ENCODE measurements around the gene ADGRA3.

ADGRA3 gene

DNA sequence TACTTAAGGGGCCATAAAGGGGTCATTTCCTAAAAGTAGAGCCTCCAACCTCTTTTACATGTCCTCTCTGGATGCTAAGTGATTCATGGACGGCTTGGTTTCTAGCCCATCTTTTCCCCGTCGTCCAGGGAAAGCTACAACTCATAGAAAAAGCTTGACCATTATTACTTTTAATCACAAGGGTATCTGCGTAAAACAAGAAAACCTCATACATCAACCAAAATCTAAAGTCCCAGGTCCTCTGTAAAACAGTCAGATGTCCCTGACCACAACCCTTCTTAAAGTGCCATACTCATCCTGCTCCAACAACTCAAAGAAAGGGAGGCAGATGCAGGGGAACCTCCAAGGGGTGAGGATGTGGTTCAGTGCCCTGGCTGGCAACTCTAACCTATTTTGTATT is 29.6 kb downstream of the ADGRA3 start:
- peak; percentile 44 for DNase-seq (ENCODE audit: low read depth, low spot score)
- H3K4me3 ChIP-seq (ENCODE audit: low read depth, low read length): no peak overlapping the region
- in situ Hi-C loops (cut with HindIII; ENCODE audit: low sequenced_read_pairs): no loop called here
- TF ChIP-seq, protein P1, sequence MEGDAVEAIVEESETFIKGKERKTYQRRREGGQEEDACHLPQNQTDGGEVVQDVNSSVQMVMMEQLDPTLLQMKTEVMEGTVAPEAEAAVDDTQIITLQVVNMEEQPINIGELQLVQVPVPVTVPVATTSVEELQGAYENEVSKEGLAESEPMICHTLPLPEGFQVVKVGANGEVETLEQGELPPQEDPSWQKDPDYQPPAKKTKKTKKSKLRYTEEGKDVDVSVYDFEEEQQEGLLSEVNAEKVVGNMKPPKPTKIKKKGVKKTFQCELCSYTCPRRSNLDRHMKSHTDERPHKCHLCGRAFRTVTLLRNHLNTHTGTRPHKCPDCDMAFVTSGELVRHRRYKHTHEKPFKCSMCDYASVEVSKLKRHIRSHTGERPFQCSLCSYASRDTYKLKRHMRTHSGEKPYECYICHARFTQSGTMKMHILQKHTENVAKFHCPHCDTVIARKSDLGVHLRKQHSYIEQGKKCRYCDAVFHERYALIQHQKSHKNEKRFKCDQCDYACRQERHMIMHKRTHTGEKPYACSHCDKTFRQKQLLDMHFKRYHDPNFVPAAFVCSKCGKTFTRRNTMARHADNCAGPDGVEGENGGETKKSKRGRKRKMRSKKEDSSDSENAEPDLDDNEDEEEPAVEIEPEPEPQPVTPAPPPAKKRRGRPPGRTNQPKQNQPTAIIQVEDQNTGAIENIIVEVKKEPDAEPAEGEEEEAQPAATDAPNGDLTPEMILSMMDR (IDR thresholded peaks at IDR 0.05; ENCODE audit: low read depth, low read length): no peak

DNA sequence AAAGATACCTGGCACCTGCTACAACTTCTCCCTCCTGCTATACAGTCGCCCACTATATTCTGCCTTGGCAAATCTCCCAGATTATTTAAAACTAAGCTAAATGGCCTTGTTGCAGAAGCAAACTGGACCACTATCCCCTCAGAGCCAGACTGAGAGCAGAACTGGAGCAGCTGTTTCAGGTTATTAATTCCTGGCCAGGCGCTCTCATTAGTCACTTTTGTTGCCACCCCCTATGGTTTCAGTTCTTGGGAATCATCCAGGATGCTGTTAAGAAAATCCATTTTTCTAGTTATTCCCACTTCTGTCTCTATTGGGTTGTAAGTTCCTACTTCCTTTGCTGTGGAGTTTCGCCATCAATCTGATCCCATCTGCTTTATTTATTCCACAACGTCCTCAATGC is 30.1 kb downstream of the ADGRA3 start:
- DNase-seq (ENCODE audit: low read depth, low spot score): peak; percentile 80
- H3K4me3 ChIP-seq (ENCODE audit: low read depth, low read length): no peak overlapping the region
- TF ChIP-seq, protein P1 (IDR thresholded peaks at IDR 0.05; ENCODE audit: low read depth, low read length): no peak
- in situ Hi-C loops (cut with HindIII; ENCODE audit: low sequenced_read_pairs): no loop called here

DNA sequence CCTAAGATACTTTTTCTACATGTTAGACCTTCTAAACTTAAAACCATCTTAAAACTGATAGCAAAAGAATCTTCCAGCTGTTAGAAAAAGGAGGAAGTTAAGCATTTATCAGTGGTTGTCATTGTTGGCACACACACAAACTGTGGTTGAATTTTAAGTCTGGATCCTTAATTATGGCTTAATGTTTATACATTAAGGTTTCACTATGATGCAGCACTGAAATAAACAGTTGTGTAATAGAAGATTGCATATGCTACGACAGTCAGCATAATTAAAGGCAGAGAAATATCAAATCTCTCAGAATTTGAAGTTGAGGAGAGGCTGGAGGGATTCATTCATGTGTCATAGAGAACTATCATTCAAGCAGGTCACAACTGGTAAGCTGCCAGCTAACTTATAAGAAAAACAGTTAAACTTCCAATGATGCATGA is 32.3 kb downstream of the ADGRA3 start:
- H3K4me3 ChIP-seq (ENCODE audit: low read depth, low read length): no peak overlapping the region
- DNase-seq (ENCODE audit: low read depth, low spot score): peak; percentile 73
- in situ Hi-C loops (cut with HindIII; ENCODE audit: low sequenced_read_pairs): no loop called here
- TF ChIP-seq, protein P1 (IDR thresholded peaks at IDR 0.05; ENCODE audit: low read depth, low read length): no peak

- in situ Hi-C loops (cut with HindIII; ENCODE audit: low sequenced_read_pairs): no loop called here
- no peak for DNase-seq (ENCODE audit: low read depth, low spot score)
- no peak overlapping the region for H3K4me3 ChIP-seq (ENCODE audit: low read depth, low read length)
- TF ChIP-seq, protein P1 (IDR thresholded peaks at IDR 0.05; ENCODE audit: low read depth, low read length): no peak
These were observed 33.4 kb downstream of the ADGRA3 start for GRCh38 chr4:22482250-22483127.

DNA sequence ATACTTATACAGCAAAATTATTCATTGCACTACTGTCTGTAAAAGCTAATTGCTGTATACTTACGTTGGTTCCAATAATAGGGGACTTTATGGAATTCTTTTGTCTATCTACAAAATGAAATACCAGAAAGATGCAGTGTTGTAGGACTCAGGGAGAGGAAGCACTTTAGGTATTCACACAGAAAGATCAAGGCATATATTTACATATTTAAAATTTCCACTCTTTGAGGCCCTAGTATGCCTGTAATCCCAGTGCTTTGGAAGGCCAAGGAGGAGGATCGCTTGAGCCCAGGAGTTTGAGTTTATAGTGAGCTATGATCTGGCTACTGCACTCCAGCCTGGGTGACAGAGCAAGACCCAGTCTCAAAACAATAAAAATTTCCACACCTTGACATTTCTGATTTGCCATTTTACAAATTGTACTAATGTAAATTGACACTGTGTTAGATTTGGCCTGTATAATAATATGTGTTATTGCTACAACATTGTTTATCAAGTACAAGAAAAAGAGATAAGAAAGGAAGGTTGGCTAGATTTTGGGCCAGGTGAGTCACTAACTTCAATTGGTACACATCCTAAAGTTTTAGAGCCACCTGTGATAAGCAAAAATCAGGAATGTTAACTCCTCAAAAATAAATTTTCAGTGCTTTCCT is 35.1 kb downstream of the ADGRA3 start:
- TF ChIP-seq, protein P1 (IDR thresholded peaks at IDR 0.05; ENCODE audit: low read depth, low read length): no peak
- in situ Hi-C loops (cut with HindIII; ENCODE audit: low sequenced_read_pairs): no loop called here
- DNase-seq (ENCODE audit: low read depth, low spot score): no peak
- no peak overlapping the region for H3K4me3 ChIP-seq (ENCODE audit: low read depth, low read length)

DNA sequence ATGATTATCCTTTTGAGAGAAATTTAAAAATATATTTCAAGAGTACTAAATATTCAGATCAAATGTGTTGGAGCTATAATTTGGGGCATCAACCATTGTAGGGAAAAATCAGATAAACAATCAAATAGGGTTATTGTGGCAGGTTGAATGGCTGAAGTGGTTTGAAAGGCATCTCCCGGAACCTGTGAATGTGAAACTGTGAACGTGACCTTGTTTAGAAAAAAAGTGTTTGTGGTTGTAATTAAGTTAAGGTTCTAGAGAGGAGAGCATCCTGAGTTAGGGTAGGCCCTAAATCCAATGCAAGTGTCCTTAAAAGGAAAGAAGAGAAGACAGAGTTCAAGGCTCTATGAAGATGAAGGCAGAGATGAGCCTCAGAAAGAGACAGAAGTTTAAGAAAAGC is 37.4 kb downstream of the ADGRA3 start:
- no peak for DNase-seq (ENCODE audit: low read depth, low spot score)
- in situ Hi-C loops (cut with HindIII; ENCODE audit: low sequenced_read_pairs): no loop called here

More for the DNA sequence above, 37.4 kb downstream of the ADGRA3 start:
- TF ChIP-seq, protein P1 (IDR thresholded peaks at IDR 0.05; ENCODE audit: low read depth, low read length): no peak
- H3K4me3 ChIP-seq (ENCODE audit: low read depth, low read length): no peak overlapping the region
